PFSK-1 (cell line): ENCODE data around the gene KANK4.

Experiments
- FOXP2 ChIP-seq: optimal IDR thresholded peaks from 2 replicates; pipeline ENCODE3; 2011; ENCODE audit warnings: borderline replicate concordance, control low read depth, inconsistent platforms; ENCODE audit not compliant: insufficient read depth; ENCODE audit errors: extremely low read length, extremely low read depth
- POLR2AphosphoS5 ChIP-seq: IDR thresholded peaks from 2 replicates; pipeline ENCODE4 v1.6.1; 2012; ENCODE audit warnings: low read depth, mild to moderate bottlenecking, control low read depth, low read length, moderate library complexity
- SIN3A ChIP-seq: IDR thresholded peaks from 2 replicates; pipeline ENCODE4 v1.6.1; 2012; ENCODE audit warnings: mild to moderate bottlenecking, low read length, moderate library complexity, borderline replicate concordance; ENCODE audit not compliant: insufficient read depth
- TAF1 ChIP-seq: IDR thresholded peaks from 2 replicates; pipeline ENCODE4 v1.6.1; 2012; ENCODE audit warnings: low read length, control low read depth, borderline replicate concordance; ENCODE audit not compliant: insufficient read depth
- TF ChIP-seq, protein P1 (sequence below), 2 experiments: IDR thresholded peaks; 2 replicates each; pipeline versions ENCODE4 v1.6.1 to v1.8.0; 2011 to 2012; ENCODE audit warnings: low read depth in 2 of 2, low read length in 2 of 2, control low read depth in 1 of 2, inconsistent platforms in 1 of 2, mild to moderate bottlenecking in 1 of 2, moderate library complexity in 1 of 2; ENCODE audit not compliant: insufficient read depth in 1 of 2

KANK4 gene

DNA sequence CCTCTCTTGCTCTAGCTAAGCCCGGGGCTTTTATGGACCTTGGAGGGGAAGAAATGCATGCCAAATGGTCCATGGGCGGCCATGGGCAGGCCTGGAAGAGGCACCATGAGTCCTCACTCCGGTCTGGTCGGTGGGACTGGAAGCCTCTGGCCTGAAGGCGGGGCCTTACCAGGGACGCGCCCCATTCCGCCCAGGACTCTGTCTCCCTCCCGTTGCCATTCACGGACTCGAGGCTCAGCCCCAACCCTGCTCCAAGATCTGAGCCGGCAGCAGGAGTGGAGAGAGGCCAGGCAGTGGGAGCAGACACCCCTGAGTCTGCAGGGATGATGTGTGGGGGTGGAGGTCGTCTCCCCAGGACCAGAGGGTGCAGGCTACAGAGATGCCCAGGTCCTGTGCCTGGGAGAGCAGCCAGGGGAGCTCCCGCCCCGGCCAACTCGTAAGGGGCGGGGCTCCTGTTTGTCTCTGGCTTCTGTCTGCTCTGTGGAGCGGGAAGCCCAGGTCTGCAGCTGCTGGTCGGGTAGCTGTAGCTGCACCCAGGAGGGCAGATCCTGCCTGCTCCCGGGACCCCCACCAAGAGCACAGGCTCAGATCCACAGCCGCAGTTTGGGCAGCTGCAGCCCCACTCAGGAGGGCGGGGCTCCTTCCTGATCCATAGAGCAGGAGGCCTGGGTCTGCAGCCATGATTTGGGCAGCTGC lies 8.3 kb upstream of the KANK4 start:
- TF ChIP-seq FOXP2 (no peak), SIN3A (no peak), TAF1 (no peak), POLR2AphosphoS5 (no peak)
- TF ChIP-seq, protein P1, sequence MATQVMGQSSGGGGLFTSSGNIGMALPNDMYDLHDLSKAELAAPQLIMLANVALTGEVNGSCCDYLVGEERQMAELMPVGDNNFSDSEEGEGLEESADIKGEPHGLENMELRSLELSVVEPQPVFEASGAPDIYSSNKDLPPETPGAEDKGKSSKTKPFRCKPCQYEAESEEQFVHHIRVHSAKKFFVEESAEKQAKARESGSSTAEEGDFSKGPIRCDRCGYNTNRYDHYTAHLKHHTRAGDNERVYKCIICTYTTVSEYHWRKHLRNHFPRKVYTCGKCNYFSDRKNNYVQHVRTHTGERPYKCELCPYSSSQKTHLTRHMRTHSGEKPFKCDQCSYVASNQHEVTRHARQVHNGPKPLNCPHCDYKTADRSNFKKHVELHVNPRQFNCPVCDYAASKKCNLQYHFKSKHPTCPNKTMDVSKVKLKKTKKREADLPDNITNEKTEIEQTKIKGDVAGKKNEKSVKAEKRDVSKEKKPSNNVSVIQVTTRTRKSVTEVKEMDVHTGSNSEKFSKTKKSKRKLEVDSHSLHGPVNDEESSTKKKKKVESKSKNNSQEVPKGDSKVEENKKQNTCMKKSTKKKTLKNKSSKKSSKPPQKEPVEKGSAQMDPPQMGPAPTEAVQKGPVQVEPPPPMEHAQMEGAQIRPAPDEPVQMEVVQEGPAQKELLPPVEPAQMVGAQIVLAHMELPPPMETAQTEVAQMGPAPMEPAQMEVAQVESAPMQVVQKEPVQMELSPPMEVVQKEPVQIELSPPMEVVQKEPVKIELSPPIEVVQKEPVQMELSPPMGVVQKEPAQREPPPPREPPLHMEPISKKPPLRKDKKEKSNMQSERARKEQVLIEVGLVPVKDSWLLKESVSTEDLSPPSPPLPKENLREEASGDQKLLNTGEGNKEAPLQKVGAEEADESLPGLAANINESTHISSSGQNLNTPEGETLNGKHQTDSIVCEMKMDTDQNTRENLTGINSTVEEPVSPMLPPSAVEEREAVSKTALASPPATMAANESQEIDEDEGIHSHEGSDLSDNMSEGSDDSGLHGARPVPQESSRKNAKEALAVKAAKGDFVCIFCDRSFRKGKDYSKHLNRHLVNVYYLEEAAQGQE (IDR thresholded peaks at IDR 0.05; ENCODE audit: insufficient read depth in 1 of 2, low read depth in 2 of 2, low read length in 2 of 2) = no peak

DNA sequence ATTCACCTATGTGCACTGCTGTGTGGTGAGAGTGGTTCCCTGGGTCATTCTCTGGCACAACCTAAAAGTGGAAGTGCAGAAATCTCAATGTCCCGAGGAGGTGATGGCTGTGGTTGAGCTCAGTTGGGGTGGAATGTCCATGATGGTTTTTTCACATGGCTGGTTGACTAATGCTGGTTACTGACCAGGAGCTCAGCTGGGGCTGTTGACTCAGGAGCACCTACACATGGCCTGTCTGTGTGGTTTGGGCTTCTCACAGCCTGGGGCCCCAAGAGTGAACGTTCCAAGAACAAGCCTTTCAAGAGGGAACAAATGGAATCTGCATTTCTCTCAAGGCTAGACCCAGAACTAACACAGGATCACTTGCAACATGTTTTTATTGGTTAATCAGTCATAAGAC lies 6.4 kb upstream of the KANK4 start:
- TF ChIP-seq FOXP2 (no peak), TAF1 (no peak), POLR2AphosphoS5 (no peak), SIN3A (no peak)
- TF ChIP-seq, protein P1 (IDR thresholded peaks at IDR 0.05; ENCODE audit: insufficient read depth in 1 of 2, low read depth in 2 of 2, low read length in 2 of 2) = no peak

DNA sequence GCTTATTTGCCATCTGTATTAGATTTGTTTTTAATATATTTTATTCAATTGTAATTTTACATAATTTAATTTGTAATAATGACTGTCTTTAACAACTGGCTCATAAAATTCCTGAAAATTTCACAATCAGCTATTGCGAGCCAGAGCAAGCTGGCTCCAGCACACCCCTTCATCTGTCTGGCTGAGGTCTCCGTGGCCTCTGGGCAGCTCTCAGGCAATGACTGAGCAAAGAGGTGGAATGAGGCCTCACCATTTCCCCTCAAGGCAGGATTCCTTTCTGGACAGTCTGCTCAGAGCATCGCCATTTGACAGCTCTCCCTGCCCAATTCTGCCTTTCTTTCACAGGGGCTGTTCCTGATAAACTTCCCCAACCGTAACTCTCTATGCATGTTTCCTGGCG lies 5.8 kb upstream of the KANK4 start:
- TF ChIP-seq, protein P1 (IDR thresholded peaks at IDR 0.05; ENCODE audit: insufficient read depth in 1 of 2, low read depth in 2 of 2, low read length in 2 of 2) = no peak
- no peak for TF ChIP-seq POLR2AphosphoS5
- no peak for TF ChIP-seq TAF1

DNA sequence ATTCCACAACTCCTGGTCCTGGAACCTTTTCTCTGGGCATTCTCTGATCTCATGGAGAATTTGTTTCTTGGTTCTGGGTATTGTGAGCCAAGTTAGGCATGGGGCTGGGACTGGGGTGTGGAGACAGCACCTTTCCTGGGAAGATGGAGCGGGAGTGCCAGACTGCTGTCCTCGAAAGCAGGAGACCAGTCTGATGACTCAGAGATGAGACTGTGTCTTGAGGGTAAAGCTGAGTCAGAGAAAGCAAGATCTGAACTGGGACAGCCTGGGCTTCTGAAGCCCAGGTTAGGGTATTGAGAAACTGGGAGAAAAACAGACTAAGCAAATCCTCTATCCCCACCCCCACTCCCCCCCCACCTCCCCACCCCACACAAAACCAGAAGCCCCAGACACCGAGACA lies 2.2 kb upstream of the KANK4 start:
- TF ChIP-seq, protein P1 (IDR thresholded peaks at IDR 0.05; ENCODE audit: insufficient read depth in 1 of 2, low read depth in 2 of 2, low read length in 2 of 2) = no peak
- no peak for TF ChIP-seq TAF1
- TF ChIP-seq POLR2AphosphoS5 = no peak
- no peak for TF ChIP-seq SIN3A
- no peak for TF ChIP-seq FOXP2

DNA sequence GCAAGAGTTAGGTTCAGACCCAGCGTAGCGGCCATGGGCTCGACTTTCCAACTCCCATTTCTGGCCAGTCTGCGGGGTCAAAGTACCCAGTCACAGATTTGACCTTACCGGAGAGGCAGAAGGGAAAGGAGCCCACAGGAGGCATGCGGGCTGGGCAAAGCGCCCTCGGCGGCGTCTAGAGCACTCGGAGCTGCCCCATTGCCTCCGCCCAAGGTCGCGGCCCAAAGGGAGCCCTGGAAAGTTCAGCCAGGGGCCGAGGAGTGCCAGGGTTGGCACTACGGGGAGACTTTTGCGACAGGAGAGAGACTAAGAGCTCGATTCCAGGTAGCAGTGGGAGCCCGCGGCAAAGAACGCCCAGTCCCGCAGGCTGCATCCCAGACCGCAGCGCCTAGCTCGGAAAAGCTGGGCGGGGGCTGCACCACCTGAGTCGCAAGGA lies 896 bp downstream of the KANK4 start:
- TF ChIP-seq TAF1 (no peak), FOXP2 (no peak), POLR2AphosphoS5 (no peak), SIN3A (no peak)
- TF ChIP-seq, protein P1 (IDR thresholded peaks at IDR 0.05; ENCODE audit: insufficient read depth in 1 of 2, low read depth in 2 of 2, low read length in 2 of 2) = no peak
